GM20000 (cell line): ENCODE results near the gene NEU4.
"Not testable (repeated sequence)": the region's sequence is repeated elsewhere in the genome, so short reads cannot be mapped to it uniquely, and the experiment has no call there.

Experiments used
- DNase-seq: peaks from one replicate; pipeline ENCODE4 v3.0.0; 2012; ENCODE audit warnings: low spot score
- TF ChIP-seq, protein P1 (sequence below): IDR thresholded peaks from 2 replicates; pipeline ENCODE4 v1.5.1; 2012; ENCODE audit warnings: mild to moderate bottlenecking, control low read depth; ENCODE audit errors: extremely low read depth, missing control alignments

Gene NEU4

DNA sequence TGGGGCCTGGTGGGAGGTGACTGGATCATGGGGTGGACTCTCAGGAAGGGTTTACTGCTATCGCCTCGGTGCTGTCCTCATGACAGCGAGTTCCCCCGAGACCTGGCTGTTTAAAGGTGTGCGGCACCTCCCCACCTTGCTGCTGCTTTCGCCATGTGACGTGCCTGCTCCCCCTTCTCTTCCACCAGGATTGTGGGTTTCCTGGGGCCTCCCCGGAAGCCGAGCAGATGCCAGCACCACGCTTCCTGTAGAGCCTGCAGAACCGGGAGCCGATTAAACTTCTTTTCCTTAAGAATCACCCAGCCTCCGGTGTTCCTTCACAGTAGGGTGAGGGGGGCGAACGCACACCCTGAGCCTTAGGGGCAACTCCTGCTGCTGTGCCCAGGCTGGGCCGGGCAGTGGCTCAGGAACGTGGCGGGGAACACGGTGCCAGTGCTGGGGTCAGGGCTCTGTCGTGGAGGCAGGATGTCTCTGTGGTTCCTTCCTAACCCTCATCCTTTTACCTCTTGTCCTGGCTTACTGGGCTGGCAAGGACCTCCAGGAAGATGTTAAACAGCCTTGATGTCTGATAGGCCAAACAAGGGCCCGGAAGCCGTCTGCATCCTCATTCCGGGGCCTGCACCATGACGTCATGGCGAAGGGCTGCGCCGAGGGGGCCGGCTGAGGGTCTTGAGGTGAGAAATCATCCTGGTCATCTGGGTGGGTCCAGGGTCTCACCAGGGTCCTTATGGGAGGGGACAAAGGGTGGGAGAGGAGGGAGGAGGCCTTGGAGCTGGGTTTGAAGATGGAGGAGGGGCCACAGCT lies 12.7 kb downstream of the NEU4 start:
- DNase-seq = peak; percentile 15
- TF ChIP-seq, protein P1, sequence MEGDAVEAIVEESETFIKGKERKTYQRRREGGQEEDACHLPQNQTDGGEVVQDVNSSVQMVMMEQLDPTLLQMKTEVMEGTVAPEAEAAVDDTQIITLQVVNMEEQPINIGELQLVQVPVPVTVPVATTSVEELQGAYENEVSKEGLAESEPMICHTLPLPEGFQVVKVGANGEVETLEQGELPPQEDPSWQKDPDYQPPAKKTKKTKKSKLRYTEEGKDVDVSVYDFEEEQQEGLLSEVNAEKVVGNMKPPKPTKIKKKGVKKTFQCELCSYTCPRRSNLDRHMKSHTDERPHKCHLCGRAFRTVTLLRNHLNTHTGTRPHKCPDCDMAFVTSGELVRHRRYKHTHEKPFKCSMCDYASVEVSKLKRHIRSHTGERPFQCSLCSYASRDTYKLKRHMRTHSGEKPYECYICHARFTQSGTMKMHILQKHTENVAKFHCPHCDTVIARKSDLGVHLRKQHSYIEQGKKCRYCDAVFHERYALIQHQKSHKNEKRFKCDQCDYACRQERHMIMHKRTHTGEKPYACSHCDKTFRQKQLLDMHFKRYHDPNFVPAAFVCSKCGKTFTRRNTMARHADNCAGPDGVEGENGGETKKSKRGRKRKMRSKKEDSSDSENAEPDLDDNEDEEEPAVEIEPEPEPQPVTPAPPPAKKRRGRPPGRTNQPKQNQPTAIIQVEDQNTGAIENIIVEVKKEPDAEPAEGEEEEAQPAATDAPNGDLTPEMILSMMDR = no peak

DNA sequence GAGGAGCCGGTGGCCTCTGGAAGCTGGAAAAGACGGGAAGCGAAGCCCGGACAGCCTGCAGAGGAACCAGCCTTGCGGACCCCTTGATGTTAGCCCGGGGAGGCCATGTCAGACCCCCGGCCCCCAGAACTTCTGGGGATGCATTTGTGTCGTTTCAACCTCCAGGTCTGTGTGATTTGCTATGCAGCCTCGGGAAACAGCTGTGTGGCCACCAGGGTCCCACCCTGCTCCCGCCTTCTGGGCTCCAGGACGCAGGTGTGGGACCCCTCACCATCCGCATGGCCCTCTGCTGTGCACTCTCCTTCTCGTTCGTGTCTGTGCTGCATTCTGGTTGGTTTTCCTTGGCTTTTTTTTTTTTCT lies 13.3 kb downstream of the NEU4 start:
- TF ChIP-seq, protein P1 = no peak
- DNase-seq = peak; percentile 20

DNA sequence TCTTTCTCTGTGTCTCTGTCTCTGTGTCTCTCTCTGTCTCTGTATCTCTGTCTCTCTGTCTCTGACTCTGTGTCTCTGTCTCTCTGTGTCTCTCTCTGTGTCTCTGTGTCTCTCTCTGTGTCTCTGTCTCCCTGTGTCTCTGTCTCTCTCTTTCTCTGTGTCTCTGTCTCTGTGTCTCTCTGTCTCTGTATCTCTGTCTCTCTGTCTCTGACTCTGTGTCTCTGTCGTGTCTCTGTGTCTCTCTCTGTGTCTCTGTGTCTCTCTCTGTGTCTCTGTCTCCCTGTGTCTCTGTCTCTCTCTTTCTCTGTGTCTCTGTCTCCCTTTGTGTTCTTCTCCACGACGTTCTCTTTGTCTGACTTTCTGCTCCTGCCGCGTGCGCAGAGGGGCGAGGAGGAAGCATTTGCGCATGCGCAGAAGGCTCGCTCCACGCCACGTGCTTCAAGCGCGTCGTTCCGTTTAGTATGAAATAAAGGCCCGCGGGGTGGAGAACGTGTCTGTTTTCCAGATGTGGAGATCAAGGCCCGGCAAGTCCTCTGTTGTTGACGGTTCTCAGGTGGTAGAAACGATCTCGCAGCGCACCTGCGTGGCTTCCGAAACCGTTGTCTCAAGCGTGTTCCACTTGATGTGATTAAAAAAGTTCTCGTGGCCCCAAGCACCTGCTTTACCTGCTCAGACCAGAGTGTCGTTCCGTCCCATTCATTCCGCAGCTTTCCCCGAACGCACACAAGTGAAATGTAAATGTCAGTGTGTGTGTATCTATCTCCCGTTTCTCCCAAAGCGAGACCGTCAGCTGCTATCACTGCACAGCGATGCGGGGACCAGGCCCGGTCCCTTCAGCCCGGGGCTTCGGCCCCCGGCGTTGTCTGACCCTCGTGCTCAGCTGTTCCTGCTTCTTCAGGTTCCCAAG lies 14.8 kb downstream of the NEU4 start:
- DNase-seq = not testable (repeated sequence)

DNA sequence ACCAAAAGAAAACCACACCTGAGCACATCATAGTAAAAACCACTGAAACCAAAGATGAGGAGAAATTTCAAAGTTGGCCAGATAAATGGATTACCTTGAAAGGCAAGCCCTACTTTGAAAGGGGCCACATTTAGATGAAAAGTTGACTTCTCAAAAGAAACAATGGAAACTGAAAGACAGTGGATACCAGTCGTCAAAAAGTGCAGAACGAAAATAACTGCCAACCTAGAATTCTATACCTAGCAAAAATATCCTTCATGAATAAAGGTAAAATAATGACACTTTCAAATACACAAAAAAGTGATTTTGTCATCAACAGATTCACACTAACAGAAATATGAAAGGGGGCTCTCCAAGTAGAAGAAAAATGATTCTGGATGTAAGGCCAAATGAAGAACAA lies 18.4 kb downstream of the NEU4 start:
- TF ChIP-seq, protein P1 = no peak
- no peak for DNase-seq

DNA sequence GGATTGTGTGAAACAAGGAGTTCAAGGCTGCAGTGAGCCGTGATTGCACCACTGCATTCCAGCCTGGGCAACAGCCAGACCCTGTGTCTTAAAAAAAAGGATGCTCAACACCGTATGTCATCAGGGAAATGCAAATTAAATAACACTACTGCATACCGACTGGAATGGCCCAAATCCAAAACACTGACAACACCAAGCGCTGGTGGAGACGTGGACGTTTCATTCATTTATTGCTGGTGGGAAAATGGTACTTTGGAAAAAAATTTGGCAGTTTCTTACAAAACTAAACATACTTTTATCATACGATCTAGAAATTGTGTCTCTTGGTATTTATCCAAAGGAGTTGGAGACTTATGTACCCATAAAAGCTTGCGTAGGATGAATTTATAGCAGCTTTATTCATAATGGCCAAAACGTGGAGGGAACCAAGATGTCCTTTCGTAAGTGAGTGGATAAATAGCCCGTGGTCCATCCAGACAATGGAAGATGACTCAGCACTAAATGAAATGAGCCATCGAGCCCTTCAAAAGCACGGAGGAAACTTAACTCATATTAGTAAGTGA lies 24.2 kb downstream of the NEU4 start:
- no peak for DNase-seq
- TF ChIP-seq, protein P1 = no peak

DNA sequence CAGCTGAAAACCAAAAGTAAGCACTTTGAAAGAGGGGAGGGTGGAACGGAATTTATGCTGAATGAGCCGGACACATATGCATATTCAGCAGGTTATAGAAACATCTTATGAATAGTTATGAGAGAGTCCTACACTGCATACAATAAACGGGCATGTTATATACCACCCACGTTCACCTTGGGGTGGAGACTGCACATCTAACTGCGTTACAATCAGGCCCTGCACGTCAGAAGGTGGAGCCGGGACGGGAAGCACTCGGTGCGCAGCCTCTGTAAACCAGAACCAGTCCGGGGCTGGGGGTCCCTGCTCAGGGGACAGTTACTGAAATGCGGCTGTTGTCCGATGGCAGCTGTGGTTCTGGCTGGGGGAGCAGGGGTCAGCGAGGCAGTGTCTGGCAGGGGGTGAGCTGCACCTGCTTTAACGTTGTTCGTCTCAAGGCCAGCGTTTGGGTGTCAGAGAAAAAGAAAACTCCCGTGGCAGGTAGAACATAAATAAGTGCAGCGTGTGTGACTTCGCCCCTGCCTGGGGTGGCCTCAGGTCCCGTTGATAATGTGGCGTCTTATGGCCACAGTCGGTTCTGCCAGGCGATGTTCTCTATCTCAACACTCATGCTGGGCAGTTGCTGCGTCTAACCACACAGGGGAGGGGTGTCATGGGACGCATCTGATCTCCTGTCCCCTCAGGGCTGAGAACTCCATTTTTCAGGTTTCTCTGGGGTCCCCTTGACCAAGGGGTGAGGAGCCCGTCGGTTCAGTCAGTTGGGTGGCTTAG lies 24.9 kb downstream of the NEU4 start:
- DNase-seq = not testable (repeated sequence)

DNA sequence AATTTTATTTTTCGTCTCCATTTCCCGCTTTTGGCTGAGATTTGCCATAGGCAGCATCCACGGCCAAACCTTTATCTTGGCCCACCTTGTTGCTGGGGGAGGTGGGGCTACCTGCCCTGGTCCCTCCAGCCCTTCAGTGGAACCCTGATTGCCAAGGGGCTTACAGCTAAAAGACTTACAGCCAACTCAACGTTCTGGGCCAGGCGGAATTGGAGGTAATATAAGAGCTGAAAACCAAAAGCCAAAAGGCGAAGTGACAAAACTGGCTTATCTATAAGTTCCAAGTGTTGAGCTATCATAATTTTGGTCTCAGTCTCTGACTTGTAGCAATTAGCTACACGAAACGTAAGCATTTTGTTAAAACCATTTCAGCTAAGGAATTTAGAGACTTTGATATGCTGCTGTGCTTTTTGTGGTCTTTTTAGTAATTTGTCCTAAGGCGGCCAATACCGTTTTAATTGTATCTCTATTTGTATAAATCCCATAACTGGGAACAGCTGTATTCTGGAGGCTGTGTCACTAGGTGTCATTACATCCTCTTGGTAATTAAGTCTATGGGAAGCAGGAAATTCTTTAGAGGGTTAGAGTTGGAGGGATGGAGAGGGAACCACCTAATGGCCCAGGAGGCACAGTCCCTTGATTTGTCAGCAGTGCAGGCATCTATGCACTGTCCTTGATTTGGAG lies 25.7 kb downstream of the NEU4 start:
- no peak for DNase-seq
- TF ChIP-seq, protein P1 = no peak

DNA sequence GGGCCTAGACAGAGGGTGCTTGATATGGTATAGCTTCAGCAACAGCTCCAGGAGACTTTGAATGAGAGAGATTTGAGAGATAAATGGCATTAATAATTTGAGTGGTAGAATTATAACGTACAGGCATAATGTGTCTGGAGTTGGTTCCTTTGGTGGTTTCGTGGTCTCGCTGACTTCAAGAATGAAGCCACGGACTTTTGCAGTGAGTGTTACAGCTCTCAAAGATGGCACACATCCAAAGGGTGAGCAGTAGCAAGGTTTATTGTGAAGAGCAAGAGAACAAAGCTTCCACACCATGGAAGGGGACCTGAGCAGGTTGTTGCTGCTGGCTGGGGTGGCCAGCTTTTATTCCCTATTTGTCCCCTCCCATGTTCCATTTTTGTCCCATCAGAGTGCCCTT lies 26.6 kb downstream of the NEU4 start:
- DNase-seq = no peak
- TF ChIP-seq, protein P1 = no peak
